Brain microvascular endothelial cell (primary cell): Measurements from ENCODE around the gene C1orf141.
A peak's percentile ranks its signal among the peaks of the same experiment; 100 is the strongest.

Experiments used
- DNase-seq: peaks from one replicate; pipeline ENCODE4 v3.0.0-alpha.2; 2020
- H3K27ac ChIP-seq: fragments of 250-450 bp; sonication (Bioruptor Pico); 2 replicates; pipeline ENCODE4 v1.5.1; 2020; ENCODE audit warnings: mild to moderate bottlenecking, moderate library complexity
- H3K27me3 ChIP-seq: fragments of 250-450 bp; sonication (Bioruptor Pico); replicated peaks from 2 replicates; pipeline ENCODE4 v1.5.1; 2020; ENCODE audit warnings: mild to moderate bottlenecking
- H3K36me3 ChIP-seq: fragments of 250-450 bp; sonication (Bioruptor Pico); replicated peaks from 2 replicates; pipeline ENCODE4 v1.5.1; 2020; ENCODE audit warnings: mild to moderate bottlenecking
- H3K4me3 ChIP-seq: 2 replicates; pipeline ENCODE4 v1.5.1; 2011; ENCODE audit warnings: low read depth, mild to moderate bottlenecking, control low read depth, low read length, moderate library complexity
- CTCF ChIP-seq: IDR thresholded peaks from 2 replicates; pipeline ENCODE4 v1.5.1; 2011; ENCODE audit warnings: low read depth, mild to moderate bottlenecking, moderate library complexity, low read length, control low read depth, inconsistent platforms; ENCODE audit errors: missing control alignments
- in situ Hi-C: cut with HindIII; loops from 2 replicates; pipeline ENCODE4 v1.10.0; 2017; ENCODE audit warnings: low sequenced_read_pairs, low pct_ligation_motif_present

Gene C1orf141

DNA sequence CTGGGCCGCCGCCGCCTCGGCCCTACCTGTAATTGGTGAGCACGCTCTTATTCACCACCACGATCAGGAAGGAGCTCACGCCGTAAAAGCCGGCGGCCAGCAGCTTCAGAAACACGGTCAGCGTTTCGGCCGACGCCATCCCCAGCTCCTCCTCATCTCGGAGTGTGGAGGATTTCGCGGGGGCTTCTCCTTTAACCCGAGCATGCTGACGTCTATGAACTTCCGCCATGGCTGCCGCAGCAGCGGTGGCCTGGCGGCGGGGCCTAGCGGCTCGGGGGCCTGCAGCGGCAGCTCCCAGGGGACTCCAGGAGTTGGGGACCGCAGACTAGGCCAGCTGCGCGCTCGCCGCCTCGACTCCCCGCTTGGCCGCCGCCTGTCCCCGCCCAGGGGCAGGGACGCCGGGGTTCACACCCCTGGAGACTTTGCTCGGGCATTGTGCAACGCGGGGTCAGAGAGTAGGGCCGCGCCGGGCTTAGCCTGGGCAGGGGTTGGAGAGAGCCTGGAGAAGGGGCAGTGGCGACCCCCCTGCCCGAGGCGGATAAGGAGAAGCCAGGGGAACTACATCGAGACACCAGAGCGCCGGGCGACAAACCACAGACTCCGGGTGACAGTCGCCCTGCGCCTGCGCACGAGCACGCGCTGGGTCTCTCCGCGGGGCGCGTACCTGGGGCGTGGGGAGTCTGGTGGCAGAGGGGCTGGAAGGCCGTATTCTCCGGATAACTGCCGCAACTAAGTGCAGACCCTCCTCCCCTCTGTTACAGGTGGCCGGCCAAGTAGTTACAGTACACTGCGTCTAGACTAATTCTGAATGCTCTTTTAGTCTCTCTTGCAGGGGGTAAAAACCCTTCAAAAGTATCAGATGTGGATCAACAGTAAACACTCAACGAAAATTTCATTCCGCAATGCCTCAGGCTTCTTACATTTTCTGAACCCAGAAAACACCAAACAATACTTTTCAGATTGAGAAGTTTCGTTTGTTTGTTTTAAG lies 80.7 kb downstream of the C1orf141 start, which contains the start of gene SLC35D1:
Gene SLC35D1 (minus strand): TSS at position 364 of the 988 bp plus-strand sequence. CDS start 135 bp downstream, at position 229.
- H3K27me3 ChIP-seq: no peaks in the 10 kb centered on the region
- no peak for TF ChIP-seq CTCF
- no peaks in the 10 kb centered on the region for H3K36me3 ChIP-seq
- H3K4me3 ChIP-seq: peak within 1 kb of the TSS; percentile 91
- peak; percentile 40 for DNase-seq
- H3K27ac ChIP-seq: peak within 1 kb of the TSS; percentile 81
- in situ Hi-C loops: no loop called here

GRCh38 chr1:67053535-67053784 lies 81.3 kb downstream of the C1orf141 start:
- in situ Hi-C loops: no loop called here

DNA sequence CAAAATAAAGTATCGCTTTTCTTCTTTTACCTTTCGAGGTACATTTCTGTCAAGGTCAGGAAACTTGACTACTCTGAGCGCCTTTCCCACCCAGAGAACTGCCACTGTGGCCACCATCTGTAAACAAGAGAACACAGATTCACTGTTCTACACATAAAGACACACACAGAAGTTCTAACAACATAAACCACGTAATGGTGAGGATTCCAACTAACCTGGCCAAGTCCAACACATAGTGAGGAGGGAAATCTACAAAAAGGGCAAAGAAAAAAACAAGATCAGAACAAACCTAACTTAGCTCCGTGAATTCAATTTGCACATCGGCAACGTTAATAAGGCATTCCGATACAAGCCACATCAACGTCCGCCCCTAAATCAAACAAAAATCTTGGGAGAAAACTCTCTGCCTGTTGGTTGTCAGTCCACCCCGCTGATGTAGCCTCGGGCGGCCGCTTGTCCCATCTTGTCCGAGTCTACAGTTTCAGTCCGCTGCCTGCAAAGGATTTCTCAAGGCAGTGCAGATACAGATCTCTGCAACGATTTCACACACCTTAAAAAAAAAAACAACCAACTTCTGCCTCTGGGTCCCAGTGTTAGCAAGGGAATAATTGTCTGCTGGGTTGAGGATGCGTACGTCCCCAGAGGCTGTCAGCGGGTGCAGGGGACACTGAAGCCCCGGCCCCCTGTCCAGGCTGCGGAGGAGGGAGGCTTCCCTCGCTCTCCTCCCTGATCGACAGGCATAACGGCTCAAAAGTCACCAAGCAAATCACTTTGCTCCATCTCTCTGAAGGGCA lies 81.8 kb downstream of the C1orf141 start:
- TF ChIP-seq CTCF: no peak
- peaks cover 2% of the 10 kb centered on the region for H3K36me3 ChIP-seq

More at GRCh38 chr1:67053535-67053784, 81.3 kb downstream of the C1orf141 start:
- no peak for TF ChIP-seq CTCF
- peak overlapping the region; percentile 91 for H3K4me3 ChIP-seq
- no peaks in the 10 kb centered on the region for H3K27me3 ChIP-seq
- H3K36me3 ChIP-seq: no peaks in the 10 kb centered on the region
- DNase-seq: peak; percentile 33
- peak overlapping the region; percentile 81 for H3K27ac ChIP-seq

DNA sequence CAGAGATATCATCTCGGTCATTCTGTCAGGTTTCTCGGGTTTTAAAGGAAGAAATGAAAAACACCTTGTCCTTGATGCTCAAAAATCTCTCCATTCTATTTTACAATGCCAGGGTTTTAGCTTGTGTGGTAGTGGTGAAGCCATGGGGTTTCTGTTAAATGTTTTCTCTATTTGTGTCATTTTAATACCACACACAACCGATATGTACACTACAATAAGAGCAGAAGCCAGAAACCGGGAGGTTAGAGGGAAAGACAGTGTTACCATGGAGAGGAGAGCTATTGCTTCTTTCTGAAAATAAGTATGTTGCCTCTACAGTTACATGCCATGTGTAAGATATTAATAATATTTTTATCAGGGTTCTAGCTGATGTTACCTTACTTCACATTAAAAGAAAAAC lies 83.6 kb downstream of the C1orf141 start:
- DNase-seq: no peak
- in situ Hi-C loops: no loop called here
- Histone ChIP-seq H3K27ac (no peak overlapping the region), H3K4me3 (no peak overlapping the region), H3K36me3 (peaks cover 8% of the 10 kb centered on the region), H3K27me3 (no peaks in the 10 kb centered on the region)
- TF ChIP-seq CTCF: no peak

More for the DNA sequence above, 81.8 kb downstream of the C1orf141 start:
- in situ Hi-C loops: no loop called here
- no peaks in the 10 kb centered on the region for H3K27me3 ChIP-seq
- peak; percentile 47 for DNase-seq
- peak overlapping the region; percentile 91 for H3K4me3 ChIP-seq
- H3K27ac ChIP-seq: peak overlapping the region; percentile 81

GRCh38 chr1:67044631-67045270 lies 90.0 kb downstream of the C1orf141 start:
- H3K27ac ChIP-seq: no peak overlapping the region
- no peak for TF ChIP-seq CTCF
- no peaks in the 10 kb centered on the region for H3K27me3 ChIP-seq
- DNase-seq: no peak
- H3K36me3 ChIP-seq: peaks cover 19% of the 10 kb centered on the region
- in situ Hi-C loops: no loop called here
- no peak overlapping the region for H3K4me3 ChIP-seq
